CD4-positive, alpha-beta T cell treated with Interferon alpha-2 for 1 hour (primary cell): Measurements from ENCODE around the gene CARNS1.

Source experiments
- DNase-seq, 2 donors: peaks; one replicate each; pipeline ENCODE4 v3.0.0-alpha.2; 2020 to 2022

The CARNS1 gene

DNA sequence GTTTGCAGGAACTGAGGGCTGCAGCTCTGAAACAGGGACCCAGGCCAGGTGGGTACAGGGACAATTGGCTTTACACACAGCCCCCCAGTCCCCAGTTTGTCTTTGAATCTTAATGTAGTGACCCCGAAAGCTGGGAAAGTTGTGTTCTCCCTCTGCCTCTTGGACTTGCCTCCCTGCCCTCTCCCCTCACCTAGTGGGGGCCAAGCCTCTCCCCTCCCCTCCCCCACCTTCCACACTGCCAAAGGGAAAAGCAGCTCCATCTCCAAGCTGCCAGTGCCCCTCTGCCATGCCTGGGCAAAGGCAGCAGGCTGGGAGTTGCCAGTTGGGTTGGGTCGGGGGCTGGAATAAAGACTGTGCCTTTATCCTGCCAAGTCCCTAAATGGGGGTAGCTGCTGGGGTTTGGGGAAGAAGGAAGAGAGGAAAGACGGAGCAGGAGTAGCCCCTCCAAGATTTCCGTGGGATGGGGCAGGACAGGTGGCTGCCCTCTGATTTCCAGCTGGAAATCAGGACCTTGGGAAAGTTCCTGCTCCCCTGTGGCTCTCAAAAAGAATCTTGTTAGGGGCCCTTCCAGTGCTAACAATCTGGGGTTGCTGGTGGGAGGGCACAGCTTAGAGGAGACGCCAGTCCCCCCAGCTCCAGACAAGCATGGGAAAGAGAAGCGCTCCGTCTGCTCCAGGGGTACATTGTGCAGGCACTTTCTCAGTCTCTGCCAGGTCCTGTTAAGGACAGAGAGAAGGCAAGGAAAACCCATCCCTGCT is 39.2 kb upstream of the CARNS1 start:
- no peak for DNase-seq

GRCh38 chr11:67376873-67377808 is 38.3 kb upstream of the CARNS1 start:
- DNase-seq = no peak

DNA sequence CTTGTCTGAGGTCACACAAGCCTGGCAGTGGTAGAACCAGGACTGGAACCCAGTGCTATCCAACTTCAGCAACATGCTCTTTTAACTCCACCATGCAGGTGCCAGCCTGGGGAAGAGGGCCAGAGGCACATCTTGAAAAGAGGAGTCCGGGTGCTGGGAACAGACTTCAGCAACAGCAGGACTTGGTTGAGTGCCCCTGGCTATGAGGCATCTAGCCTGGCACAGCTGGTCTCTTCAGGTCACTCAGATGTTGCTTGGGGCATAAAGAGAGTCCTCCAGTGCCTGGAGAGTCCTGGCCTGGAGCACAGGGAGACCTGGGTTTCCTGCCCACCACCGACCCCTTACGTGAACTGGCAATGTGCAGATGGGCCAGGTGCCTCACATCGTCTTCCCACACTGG is 36.9 kb upstream of the CARNS1 start:
- DNase-seq = no peak

DNA sequence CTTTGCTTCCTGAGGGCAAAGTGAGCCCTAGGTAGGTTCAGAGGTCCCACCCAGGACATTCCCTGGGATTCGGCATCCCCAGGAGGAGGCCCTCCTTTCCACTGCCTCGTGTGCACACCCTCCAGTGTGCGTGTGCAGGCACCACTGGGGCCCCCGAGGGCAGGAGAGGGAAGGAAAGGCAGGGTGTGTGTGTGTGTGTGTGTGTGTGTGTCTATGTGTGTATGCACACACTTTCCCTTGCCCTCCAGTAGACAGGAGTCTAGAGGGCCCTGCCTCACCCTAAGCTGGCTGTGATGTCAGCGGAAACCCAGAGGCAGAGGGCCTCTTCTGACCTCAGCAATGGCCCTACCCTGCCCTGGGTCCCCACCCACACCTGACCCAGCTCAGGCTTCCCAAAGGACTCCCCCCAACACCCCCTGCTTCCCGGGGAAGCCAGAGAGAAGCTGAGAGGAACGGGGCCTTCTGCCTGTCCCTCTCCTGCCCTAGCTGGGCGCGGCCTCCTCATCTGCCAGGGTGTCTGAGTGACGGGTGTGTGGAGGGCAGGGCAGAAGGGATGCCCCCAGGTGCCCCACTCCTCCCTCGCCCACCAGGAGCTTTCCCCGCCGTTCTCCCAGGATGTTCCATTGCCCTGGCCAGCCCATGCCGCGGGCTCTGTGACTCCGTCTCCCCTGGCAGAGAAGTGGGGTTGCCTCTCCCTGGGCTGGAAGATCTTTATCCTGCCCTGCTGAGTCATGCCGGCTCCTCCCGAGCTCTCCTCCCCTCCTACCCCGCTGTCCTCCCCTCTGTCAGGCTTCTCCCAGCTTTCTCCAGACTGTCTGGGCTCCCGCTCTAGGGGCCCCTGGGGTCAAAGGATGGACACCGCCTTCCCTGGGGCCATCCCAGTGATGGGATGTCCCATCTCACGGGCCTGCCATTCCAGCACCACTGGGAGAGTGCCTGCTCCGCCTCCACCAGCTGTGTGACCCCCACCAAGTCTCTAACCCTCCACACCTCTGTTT is 36.1 kb upstream of the CARNS1 start:
- DNase-seq = no peak

DNA sequence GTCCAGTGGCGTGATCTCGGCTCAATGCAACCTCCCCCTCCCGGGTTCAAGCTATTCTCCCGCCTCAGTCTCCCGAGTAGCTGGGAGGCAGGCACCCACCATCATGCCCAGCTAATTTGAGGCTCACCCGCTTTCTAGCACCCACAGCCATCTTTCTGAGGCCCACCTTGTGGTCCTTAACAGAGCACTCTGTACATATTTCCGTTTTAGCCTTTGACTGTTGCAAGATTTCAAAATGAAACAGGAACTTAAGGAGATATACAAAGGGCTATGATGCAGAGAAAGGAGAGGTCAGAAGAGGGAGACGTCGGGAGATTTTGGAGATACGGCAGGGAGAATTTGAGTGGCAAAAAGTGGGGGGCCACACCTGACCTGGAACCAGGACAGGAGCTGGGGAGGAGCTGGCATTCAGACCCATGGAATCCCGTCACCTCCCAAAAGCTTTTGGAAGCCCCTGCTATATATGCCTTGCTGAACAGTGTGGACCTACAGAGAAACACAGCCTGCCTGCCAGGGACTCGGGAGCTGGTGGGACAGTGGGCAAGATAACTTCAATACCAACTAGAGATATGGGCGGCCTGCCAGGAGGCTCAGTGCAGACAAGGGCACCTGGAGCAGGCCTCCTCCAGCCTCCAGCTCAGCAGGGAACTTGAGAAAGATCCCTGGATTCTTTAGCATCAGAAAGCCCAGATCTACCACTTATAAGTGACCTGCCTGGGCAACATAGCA is 34.1 kb upstream of the CARNS1 start:
- DNase-seq = no peak

- peak; percentile 83 to 88 for DNase-seq
These were observed 33.0 kb upstream of the CARNS1 start for GRCh38 chr11:67382276-67383136.

DNA sequence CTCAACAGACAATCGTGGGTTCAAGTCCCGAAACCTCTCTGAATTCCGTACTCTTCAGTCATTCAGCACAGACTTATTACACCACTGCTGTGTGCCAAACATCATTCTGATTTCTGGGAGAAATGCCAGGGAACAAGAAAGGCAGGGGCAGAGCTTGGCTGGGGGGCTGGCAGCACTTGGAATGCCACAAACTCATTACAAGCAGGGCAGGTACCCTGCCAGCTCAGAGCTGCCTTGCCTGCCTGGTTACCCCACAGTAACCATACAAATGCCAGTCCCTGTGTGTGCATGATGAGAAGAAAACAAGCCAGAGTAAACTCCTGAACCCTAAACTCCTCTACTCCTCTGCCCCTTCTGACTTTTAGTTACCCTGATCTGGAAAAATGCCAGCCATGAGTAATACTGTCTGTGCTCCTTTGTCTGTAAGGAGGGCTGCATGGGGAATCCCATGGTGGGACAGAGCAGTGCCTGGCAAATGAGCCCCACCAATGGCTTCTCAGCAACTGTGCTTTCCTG is 30.6 kb upstream of the CARNS1 start:
- no peak for DNase-seq

- DNase-seq = no peak
These were observed 28.4 kb upstream of the CARNS1 start for GRCh38 chr11:67387069-67387468.

- no peak for DNase-seq
These were observed 28.0 kb upstream of the CARNS1 start for GRCh38 chr11:67387518-67387917.

GRCh38 chr11:67389477-67389876 is 26.0 kb upstream of the CARNS1 start:
- peak; percentile 50 to 72 for DNase-seq

- DNase-seq = no peak
These were observed 24.6 kb upstream of the CARNS1 start for GRCh38 chr11:67390947-67391303.

GRCh38 chr11:67391304-67392182 is 23.9 kb upstream of the CARNS1 start, which contains the start of gene RAD9A:
RAD9A (plus strand) TSS chr11:67391986; CDS start chr11:67392045, 59 bp downstream.
- DNase-seq = peak; percentile 90 to 93

- no peak for DNase-seq
These were observed 23.2 kb upstream of the CARNS1 start for GRCh38 chr11:67392183-67392715.

- no peak for DNase-seq
These were observed 22.0 kb upstream of the CARNS1 start for GRCh38 chr11:67393437-67393836.

- no peak for DNase-seq
These were observed 21.5 kb upstream of the CARNS1 start for GRCh38 chr11:67393990-67394389.

GRCh38 chr11:67395555-67396258 is 19.8 kb upstream of the CARNS1 start:
- DNase-seq = no peak

DNA sequence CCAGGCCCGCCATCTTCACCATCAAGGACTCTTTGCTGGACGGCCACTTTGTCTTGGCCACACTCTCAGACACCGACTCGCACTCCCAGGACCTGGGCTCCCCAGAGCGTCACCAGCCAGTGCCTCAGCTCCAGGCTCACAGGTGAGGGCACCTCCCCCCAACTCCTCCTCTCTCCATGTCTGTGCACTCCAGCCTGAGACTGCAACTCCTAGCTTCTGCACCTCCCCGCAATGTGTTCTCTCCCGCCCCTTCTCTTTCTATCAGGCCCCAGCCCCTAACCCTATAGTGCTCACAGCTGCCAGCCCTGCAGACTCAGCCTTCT is 19.3 kb upstream of the CARNS1 start:
- DNase-seq = no peak

GRCh38 chr11:67396587-67397389 is 18.7 kb upstream of the CARNS1 start:
- DNase-seq = no peak
